A549 (cell line): ENCODE results near the gene GOPC. TPM values are rescaled to one million over a fixed set of nuclear protein-coding genes. Genes with fewer than 3 reads are reported as not detected.

Experiments used
- ATAC-seq, 2 experiments: fragments of 200-7000 bp in 1 of 2; fragments of >200 bp in 1 of 2; cut with Nextera tagmentation in 1 of 2; cut with Tn5 transposase in 1 of 2; 3 replicates each; pipeline versions ENCODE4 v1.8.0 to v1.9.1; 2018 to 2020; ENCODE audit warnings: mild to moderate bottlenecking in 1 of 2, moderate library complexity in 1 of 2
- CTCF ChIA-PET: fragments of 300-600 bp; sonication (Branson Sonifier 250); formaldehyde crosslinking; extraction: SDS; loops from one replicate; lab custom pipeline; 2021; ENCODE audit warnings: antibody characterized with exemption, inconsistent platforms; lab: Yijun Ruan, JAX
- POLR2A ChIA-PET: fragments of 350-600 bp; formaldehyde crosslinking; extraction: SDS; loops from one replicate; lab custom pipeline; 2021; ENCODE audit warnings: antibody characterized with exemption, inconsistent platforms; lab: Yijun Ruan, JAX
- DNase-seq, 2 experiments: peaks; one replicate each; pipeline versions ENCODE4 v3.0.0 to v3.0.0-alpha.2; 2011 to 2016; ENCODE audit warnings: low read depth in 1 of 2, low spot score in 1 of 2
- FAIRE-seq: peaks from 2 replicates; lab custom pipeline; 2011; peaks lifted over from hg19 to GRCh38; lab: Jason Lieb, UNC
- H3K27ac ChIP-seq, 2 experiments: fragments of >200 bp; sonication (Bioruptor Twin); formaldehyde crosslinking; 3 replicates each; pipeline ENCODE4 v1.5.1; 2016 to 2017
- H3K4me1 ChIP-seq: fragments of >200 bp; sonication (Bioruptor Twin); formaldehyde crosslinking; 3 replicates; pipeline ENCODE4 v1.6.1; 2016
- H3K4me2 ChIP-seq: fragments of >200 bp; sonication (Bioruptor Twin); formaldehyde crosslinking; 3 replicates; pipeline ENCODE4 v1.6.1; 2016
- H3K4me3 ChIP-seq: fragments of >200 bp; sonication (Bioruptor Twin); formaldehyde crosslinking; 3 replicates; pipeline ENCODE4 v1.5.1; 2016
- H3K9me3 ChIP-seq: fragments of >200 bp; sonication (Bioruptor Twin); formaldehyde crosslinking; 3 replicates; pipeline ENCODE4 v1.6.1; 2016
- BHLHE40 ChIP-seq: IDR thresholded peaks from 2 replicates; pipeline ENCODE4 v1.6.1; 2012; ENCODE audit warnings: low read depth, low read length, inconsistent platforms
- CBX8 ChIP-seq: fragments of 200-600 bp; sonication (generic); IDR thresholded peaks from 2 replicates; pipeline ENCODE4 v1.6.1; 2016
- CHD4 ChIP-seq: fragments of 200-600 bp; sonication (generic); IDR thresholded peaks from 2 replicates; pipeline ENCODE4 v1.6.1; 2016; ENCODE audit warnings: antibody characterized with exemption, mild to moderate bottlenecking, borderline replicate concordance
- EHMT2 ChIP-seq: fragments of 200-600 bp; sonication (generic); IDR thresholded peaks from 2 replicates; pipeline ENCODE4 v1.6.1; 2016; ENCODE audit warnings: antibody characterized with exemption, low read depth, mild to moderate bottlenecking, moderate library complexity
- EP300 ChIP-seq, 2 experiments: fragments of >200 bp; sonication (Bioruptor Twin); formaldehyde crosslinking; IDR thresholded peaks; 2 replicates in 1 of 2; 3 replicates in 1 of 2; pipeline ENCODE4 v1.6.1; 2016 to 2017
- ESRRA ChIP-seq: fragments of 150-350 bp; IDR thresholded peaks from 2 replicates; pipeline ENCODE4 v1.6.1; 2014; ENCODE audit warnings: mild to moderate bottlenecking, low read length, borderline replicate concordance
- FOXS1 ChIP-seq: fragments of 250-450 bp; sonication (Bioruptor Pico); IDR thresholded peaks from 2 replicates; pipeline ENCODE4 v1.5.0; 2020; ENCODE audit warnings: mild to moderate bottlenecking, moderate library complexity
- HOXA7 ChIP-seq: fragments of 250-450 bp; sonication (Bioruptor Pico); IDR thresholded peaks from 2 replicates; pipeline ENCODE4 v1.5.0; 2020; ENCODE audit warnings: mild to moderate bottlenecking, moderate library complexity
- JUN ChIP-seq, 2 experiments: fragments of >200 bp; sonication (Bioruptor Twin); formaldehyde crosslinking; IDR thresholded peaks; 2 replicates in 1 of 2; 3 replicates in 1 of 2; pipeline ENCODE4 v1.6.1; 2016 to 2017
- MAFK ChIP-seq: fragments of 450-650 bp; IDR thresholded peaks from 2 replicates; pipeline ENCODE4 v1.6.1; 2014; ENCODE audit not compliant: partially characterized antibody
- MAX ChIP-seq: IDR thresholded peaks from 2 replicates; pipeline ENCODE4 v1.6.1; 2012
- NFE2L2 ChIP-seq: fragments of 150-350 bp; conservative IDR thresholded peaks from 2 replicates; pipeline ENCODE4 v1.6.1; 2014; ENCODE audit warnings: low read length
- NPAS2 ChIP-seq: fragments of 250-450 bp; sonication (Bioruptor Pico); IDR thresholded peaks from 2 replicates; pipeline ENCODE4 v1.8.0; 2022; ENCODE audit warnings: mild to moderate bottlenecking, moderate library complexity, borderline replicate concordance
- POLR2A ChIP-seq: IDR thresholded peaks from 2 replicates; pipeline ENCODE4 v1.6.1; 2012; ENCODE audit warnings: mild to moderate bottlenecking, low read length
- POLR2AphosphoS2 ChIP-seq: conservative IDR thresholded peaks from 2 replicates; pipeline ENCODE4 v1.6.1; 2012; ENCODE audit warnings: low read length, improper control_type of control experiment, inconsistent platforms
- RNF2 ChIP-seq: fragments of 200-600 bp; sonication (generic); IDR thresholded peaks from 2 replicates; pipeline ENCODE4 v1.6.1; 2016; ENCODE audit warnings: low read depth, mild to moderate bottlenecking, antibody characterized with exemption, moderate library complexity, borderline replicate concordance
- SREBF2 ChIP-seq: fragments of 450-650 bp; IDR thresholded peaks from 2 replicates; pipeline ENCODE4 v1.6.1; 2014; ENCODE audit warnings: mild to moderate bottlenecking, moderate library complexity
- ZC3H11A ChIP-seq: fragments of 450-650 bp; IDR thresholded peaks from 2 replicates; pipeline ENCODE4 v1.6.1; 2014; ENCODE audit warnings: antibody characterized with exemption, mild to moderate bottlenecking
- ZSCAN20 ChIP-seq: fragments of 250-450 bp; sonication (Bioruptor Pico); IDR thresholded peaks from 2 replicates; pipeline ENCODE4 v1.8.0; 2022; ENCODE audit warnings: mild to moderate bottlenecking, moderate library complexity
- WGBS: methylation state at CpG from one replicate; pipeline ENCODE4 v1.1.6; 2017; ENCODE audit errors: missing lambda C conversion rate; 5-methylcytosine and 5-hydroxymethylcytosine counted together
- polyA plus RNA-seq, 4 experiments: library from polyadenylated mRNA; depleted of rRNA in 3 of 4; stranded (reverse); fragments of >200 nt; fragmentation: RNase III in 1 of 4; extraction: RNeasy Plus Mini Kit Qiagen cat#74134 plus additional on column Dnase treatment in 1 of 4; gene quantifications; 2 replicates in 3 of 4; 3 replicates in 1 of 4; pipeline ENCODE4 v1.2.3, GENCODE V29; 2011 to 2017
- TF ChIP-seq, protein P1 (sequence below): fragments of 200-600 bp; sonication (generic); IDR thresholded peaks from 2 replicates; pipeline ENCODE4 v1.6.1; 2016; ENCODE audit warnings: antibody characterized with exemption, mild to moderate bottlenecking, moderate library complexity
- TF ChIP-seq, protein P2 (sequence below): IDR thresholded peaks from 2 replicates; pipeline ENCODE4 v1.6.1; 2012; ENCODE audit warnings: low read depth, borderline replicate concordance
- TF ChIP-seq, protein P3 (sequence below): fragments of 250-450 bp; sonication (Bioruptor Pico); IDR thresholded peaks from 2 replicates; pipeline ENCODE4 v1.5.0; 2020; ENCODE audit warnings: low read depth, mild to moderate bottlenecking, moderate library complexity
- TF ChIP-seq, protein P4 (sequence below): fragments of 150-350 bp; IDR thresholded peaks from 2 replicates; pipeline ENCODE4 v1.6.1; 2014; ENCODE audit warnings: low read depth, mild to moderate bottlenecking, low read length

Gene GOPC
- polyA plus RNA-seq, 2 of the 4 experiments (the other 2 are of a cell fraction) = 33.0 to 38.9 TPM

GRCh38 chr6:117601811-117602150 is 530 bp downstream of the GOPC start:
- ChIA-PET CTCF (interaction anchor here (0.5 to 1.7 kb wide), 7 partner anchors 13 to 250 kb away, joined by 3 to 12 read pairs (median 5); no protein-coding TSS in a partner anchor), POLR2A (interaction anchor here (0.9 to 1.6 kb wide), 5 partner anchors 11 to 161 kb away, joined by 3 to 17 read pairs (median 4); no protein-coding TSS in a partner anchor)
- Histone ChIP-seq H3K27ac (peak overlapping the region; percentile 94 to 95), H3K4me2 (peak overlapping the region; percentile 85), H3K4me1 (peaks cover 20% of the 10 kb centered on the region; the same call in 2 of the 3 replicates), H3K9me3 (peaks cover 9% of the 10 kb centered on the region; the same call in 2 of the 3 replicates), H3K4me3 (peak overlapping the region; percentile 67)
- no peak for FAIRE-seq
- WGBS = 2% methylated on average over 5 of the region's 12 CpGs
- no peak for DNase-seq
- ATAC-seq = peak in 1 of 2 experiments; percentile 47; a peak in 4 of 6 replicates
- no peak for TF ChIP-seq CBX8
- TF ChIP-seq EHMT2 = no peak
- no peak for TF ChIP-seq NPAS2 (CRISPR knock-in tag)
- no peak for TF ChIP-seq ZC3H11A
- TF ChIP-seq CHD4 = no peak
- no peak for TF ChIP-seq JUN (IDR thresholded peaks at IDR 0.05)
- TF ChIP-seq ESRRA = no peak
- no peak for TF ChIP-seq POLR2AphosphoS2
- TF ChIP-seq BHLHE40 = no peak
- TF ChIP-seq, protein P1, sequence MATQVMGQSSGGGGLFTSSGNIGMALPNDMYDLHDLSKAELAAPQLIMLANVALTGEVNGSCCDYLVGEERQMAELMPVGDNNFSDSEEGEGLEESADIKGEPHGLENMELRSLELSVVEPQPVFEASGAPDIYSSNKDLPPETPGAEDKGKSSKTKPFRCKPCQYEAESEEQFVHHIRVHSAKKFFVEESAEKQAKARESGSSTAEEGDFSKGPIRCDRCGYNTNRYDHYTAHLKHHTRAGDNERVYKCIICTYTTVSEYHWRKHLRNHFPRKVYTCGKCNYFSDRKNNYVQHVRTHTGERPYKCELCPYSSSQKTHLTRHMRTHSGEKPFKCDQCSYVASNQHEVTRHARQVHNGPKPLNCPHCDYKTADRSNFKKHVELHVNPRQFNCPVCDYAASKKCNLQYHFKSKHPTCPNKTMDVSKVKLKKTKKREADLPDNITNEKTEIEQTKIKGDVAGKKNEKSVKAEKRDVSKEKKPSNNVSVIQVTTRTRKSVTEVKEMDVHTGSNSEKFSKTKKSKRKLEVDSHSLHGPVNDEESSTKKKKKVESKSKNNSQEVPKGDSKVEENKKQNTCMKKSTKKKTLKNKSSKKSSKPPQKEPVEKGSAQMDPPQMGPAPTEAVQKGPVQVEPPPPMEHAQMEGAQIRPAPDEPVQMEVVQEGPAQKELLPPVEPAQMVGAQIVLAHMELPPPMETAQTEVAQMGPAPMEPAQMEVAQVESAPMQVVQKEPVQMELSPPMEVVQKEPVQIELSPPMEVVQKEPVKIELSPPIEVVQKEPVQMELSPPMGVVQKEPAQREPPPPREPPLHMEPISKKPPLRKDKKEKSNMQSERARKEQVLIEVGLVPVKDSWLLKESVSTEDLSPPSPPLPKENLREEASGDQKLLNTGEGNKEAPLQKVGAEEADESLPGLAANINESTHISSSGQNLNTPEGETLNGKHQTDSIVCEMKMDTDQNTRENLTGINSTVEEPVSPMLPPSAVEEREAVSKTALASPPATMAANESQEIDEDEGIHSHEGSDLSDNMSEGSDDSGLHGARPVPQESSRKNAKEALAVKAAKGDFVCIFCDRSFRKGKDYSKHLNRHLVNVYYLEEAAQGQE = no peak
- no peak for TF ChIP-seq POLR2A
- TF ChIP-seq, protein P2, sequence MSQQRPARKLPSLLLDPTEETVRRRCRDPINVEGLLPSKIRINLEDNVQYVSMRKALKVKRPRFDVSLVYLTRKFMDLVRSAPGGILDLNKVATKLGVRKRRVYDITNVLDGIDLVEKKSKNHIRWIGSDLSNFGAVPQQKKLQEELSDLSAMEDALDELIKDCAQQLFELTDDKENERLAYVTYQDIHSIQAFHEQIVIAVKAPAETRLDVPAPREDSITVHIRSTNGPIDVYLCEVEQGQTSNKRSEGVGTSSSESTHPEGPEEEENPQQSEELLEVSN = no peak
- TF ChIP-seq, protein P3, sequence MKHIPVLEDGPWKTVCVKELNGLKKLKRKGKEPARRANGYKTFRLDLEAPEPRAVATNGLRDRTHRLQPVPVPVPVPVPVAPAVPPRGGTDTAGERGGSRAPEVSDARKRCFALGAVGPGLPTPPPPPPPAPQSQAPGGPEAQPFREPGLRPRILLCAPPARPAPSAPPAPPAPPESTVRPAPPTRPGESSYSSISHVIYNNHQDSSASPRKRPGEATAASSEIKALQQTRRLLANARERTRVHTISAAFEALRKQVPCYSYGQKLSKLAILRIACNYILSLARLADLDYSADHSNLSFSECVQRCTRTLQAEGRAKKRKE (CRISPR knock-in tag) = no peak
- TF ChIP-seq SREBF2 = no peak

DNA sequence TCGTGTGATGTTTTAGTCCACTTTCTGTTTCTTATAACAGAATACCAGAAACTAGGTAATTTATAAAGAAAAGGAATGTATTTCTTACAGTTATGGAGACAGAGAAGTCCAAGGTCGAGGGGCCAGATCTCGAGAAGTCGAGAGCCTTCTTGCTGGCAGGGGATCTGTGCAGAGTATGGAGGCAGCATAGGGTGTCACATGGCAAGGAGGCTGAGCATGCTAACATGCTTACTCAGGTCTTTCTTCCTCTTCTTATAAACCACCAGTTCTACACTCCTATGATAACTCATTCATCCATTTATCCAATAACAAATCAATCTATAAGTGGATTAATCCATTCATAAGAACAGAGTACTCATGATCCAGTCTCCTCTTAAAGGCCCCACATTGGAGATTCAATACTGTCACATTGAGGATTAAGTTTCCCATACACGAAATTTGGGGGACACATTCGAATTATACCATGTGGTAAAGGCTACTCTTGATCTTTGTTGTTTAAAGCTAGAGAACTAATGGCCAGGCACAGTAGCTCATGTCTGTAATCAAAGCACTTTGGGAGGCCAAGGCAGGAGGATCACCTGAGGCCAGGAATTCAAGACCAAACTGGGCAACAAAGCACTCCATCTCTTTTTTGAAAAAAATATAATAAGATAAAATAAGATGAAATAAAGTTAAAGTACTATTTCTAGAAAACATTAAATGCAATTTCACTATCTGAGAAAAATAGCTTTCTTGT is 2.1 kb downstream of the GOPC start:
- H3K4me1 ChIP-seq = peaks cover 20% of the 10 kb centered on the region; the same call in 2 of the 3 replicates
- ATAC-seq = no peak
- H3K27ac ChIP-seq = peak overlapping the region; percentile 51 to 95; a peak in 2 of 6 replicates
- no peak for FAIRE-seq
- POLR2A ChIA-PET = no interaction called here
- peaks cover 12% of the 10 kb centered on the region; the same call in 2 of the 3 replicates for H3K9me3 ChIP-seq
- peak in 1 of 2 experiments; percentile 17 for DNase-seq
- H3K4me3 ChIP-seq = peak overlapping the region; percentile 67
- 36% methylated on average over 6 of the region's 6 CpGs for WGBS
- CTCF ChIA-PET = interaction anchor here (1.6 kb wide), 1 partner anchor 151 kb away, joined by 5 read pairs; no protein-coding TSS in a partner anchor
- peak overlapping the region; percentile 85 for H3K4me2 ChIP-seq
- TF ChIP-seq HOXA7 (CRISPR knock-in tag) (no peak), NFE2L2 (no peak), BHLHE40 (no peak), EP300 (IDR thresholded peaks at IDR 0.05) (no peak), ESRRA (no peak), FOXS1 (no peak), MAX (peak; percentile 40), ZSCAN20 (CRISPR knock-in tag) (no peak), MAFK (peak; percentile 60), RNF2 (no peak)
- TF ChIP-seq, protein P3 (CRISPR knock-in tag) = no peak
- TF ChIP-seq, protein P4, sequence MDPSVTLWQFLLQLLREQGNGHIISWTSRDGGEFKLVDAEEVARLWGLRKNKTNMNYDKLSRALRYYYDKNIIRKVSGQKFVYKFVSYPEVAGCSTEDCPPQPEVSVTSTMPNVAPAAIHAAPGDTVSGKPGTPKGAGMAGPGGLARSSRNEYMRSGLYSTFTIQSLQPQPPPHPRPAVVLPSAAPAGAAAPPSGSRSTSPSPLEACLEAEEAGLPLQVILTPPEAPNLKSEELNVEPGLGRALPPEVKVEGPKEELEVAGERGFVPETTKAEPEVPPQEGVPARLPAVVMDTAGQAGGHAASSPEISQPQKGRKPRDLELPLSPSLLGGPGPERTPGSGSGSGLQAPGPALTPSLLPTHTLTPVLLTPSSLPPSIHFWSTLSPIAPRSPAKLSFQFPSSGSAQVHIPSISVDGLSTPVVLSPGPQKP = no peak
